Psoas muscle (tissue), 8 donors: Measurements from ENCODE around the gene DNM3. TPM values are rescaled to one million over a fixed set of nuclear protein-coding genes. Genes with fewer than 3 reads are reported as not detected.

Experiments
- ATAC-seq, 4 donors: fragments of 200-7000 bp; cut with Tn5 transposase; one replicate each; pipeline ENCODE4 v1.9.1; 2020; ENCODE audit warnings: moderate library complexity in 3 of 4, mild to moderate bottlenecking in 2 of 4
- DNase-seq, 2 donors: peaks; one replicate each; pipeline ENCODE4 v3.0.0-alpha.2; 2020
- H3K27ac ChIP-seq: fragments of 200-600 bp; one replicate; pipeline ENCODE4 v1.8.0; 2022
- H3K27me3 ChIP-seq, 3 donors: fragments of 200-600 bp in 1 of 3; one replicate each; pipeline versions ENCODE4 v1.6.1 to v1.8.0; 2013 to 2022; ENCODE audit warnings: low read length in 2 of 3, mild to moderate bottlenecking in 2 of 3, moderate library complexity in 1 of 3; ENCODE audit not compliant: insufficient read depth in 3 of 3
- H3K36me3 ChIP-seq, 2 donors: fragments of 200-600 bp in 1 of 2; one replicate each; pipeline versions ENCODE4 v1.6.1 to v1.8.0; 2013 to 2022; ENCODE audit warnings: low read depth in 1 of 2, mild to moderate bottlenecking in 1 of 2, moderate library complexity in 1 of 2; ENCODE audit not compliant: insufficient read depth in 1 of 2
- H3K4me1 ChIP-seq: fragments of 200-600 bp; one replicate; pipeline ENCODE4 v1.8.0; 2022
- H3K4me3 ChIP-seq: fragments of 200-600 bp; one replicate; pipeline ENCODE4 v1.8.0; 2022; ENCODE audit warnings: mild to moderate bottlenecking
- H3K9me3 ChIP-seq: fragments of 200-600 bp; one replicate; pipeline ENCODE4 v1.8.0; 2022
- CTCF ChIP-seq: fragments of 200-600 bp; IDR thresholded peaks from one replicate; pipeline ENCODE4 v1.8.0; 2022; ENCODE audit warnings: antibody characterized with exemption
- WGBS, 3 donors: extraction: QIAGEN DNeasy Blood & Tissue Kit; methylation state at CpG; one replicate each; pipeline versions ENCODE4 v1.1.6 to v1.1.7; 2013; 5-methylcytosine and 5-hydroxymethylcytosine counted together
- intact Hi-C, 2 donors: fragments of 100-400 bp; cut with DNase I; formaldehyde crosslinking; loops; one replicate each; pipeline versions ENCODE4 v1.11.0 to v1.14.2; 2022
- polyA plus RNA-seq, 3 donors: library from polyadenylated mRNA; stranded (reverse); fragments of 200-250 nt; gene quantifications; one replicate each; pipeline ENCODE4 v1.2.3, GENCODE V29; 2013
- total RNA-seq, 4 donors: library from RNA; stranded (reverse); fragmentation: NEBNext Ultra II Directional in 2 of 4; extraction: Animal tissue kit (Norgen Biotek cat#: 25700) in 2 of 4; gene quantifications; one replicate each; pipeline versions ENCODE4 v1.2.1 to v1.2.4, GENCODE V29; 2021 to 2023
- donor health status: healthy with polysubstance abuse.
- donor health status: DM: no; HTN: no; CAD: no; lungs with moderate emphysema.
- donor health status: Bipolar disorder and iron deficiency.
- donor health status: healthy.
- donor health status: DM: yes; HTN: yes; CAD: no.
- donor health status: DM: no; HTN: no; CAD: no.
- donor health status: DM: no; HTN: no; CAD: no.
- donor health status: DM: yes; HTN: yes; CAD: no.

Gene DNM3
- total and polyA plus RNA-seq, 7 donors: 0.31 to 1.0 (median 0.77) TPM

GRCh38 chr1:172138634-172139033, 297.3 kb downstream of the DNM3 start:
- ATAC-seq (no peak), DNase-seq (no peak)
- Histone ChIP-seq H3K27ac (no peak overlapping the region), H3K4me1 (no peaks in the 10 kb centered on the region), H3K27me3 (no peaks in the 10 kb centered on the region), H3K4me3 (no peak overlapping the region), H3K9me3 (no peaks in the 10 kb centered on the region), H3K36me3 (no peaks in the 10 kb centered on the region)
- 76 to 86% (median 85%) methylated on average over 2 of the region's 2 CpGs for WGBS, 3 donors
- intact Hi-C loops: loop anchor here in 1 of 2 donors (5.0 kb wide), 1 partner anchor 259 kb away; no protein-coding TSS in a partner anchor
- TF ChIP-seq CTCF: no peak

- peak overlapping the region; percentile 64 for H3K4me3 ChIP-seq
- no peak overlapping the region for H3K27ac ChIP-seq
- peaks cover 0 to 1% (median 0%) of the 10 kb centered on the region in 3 donors for H3K27me3 ChIP-seq
- WGBS, 3 donors: 42 to 67% (median 48%) methylated on average over 1 of the region's 1 CpG
- H3K36me3 ChIP-seq: no peaks in the 10 kb centered on the region
- DNase-seq (no peak), ATAC-seq (no peak)
- no peak for TF ChIP-seq CTCF
- H3K4me1 ChIP-seq: no peaks in the 10 kb centered on the region
- intact Hi-C loops: loop anchor here in 1 of 2 donors (5.0 kb wide), 1 partner anchor 258 kb away; no protein-coding TSS in a partner anchor
- H3K9me3 ChIP-seq: no peaks in the 10 kb centered on the region
Observed at GRCh38 chr1:172139196-172139595, 297.9 kb downstream of the DNM3 start.

GRCh38 chr1:172140072-172140471, 298.8 kb downstream of the DNM3 start:
- Histone ChIP-seq H3K27ac (peak overlapping the region; percentile 32), H3K4me1 (no peaks in the 10 kb centered on the region), H3K36me3 (no peaks in the 10 kb centered on the region), H3K27me3 (peaks cover 0 to 3% (median 0%) of the 10 kb centered on the region in 3 donors), H3K4me3 (peak overlapping the region; percentile 64), H3K9me3 (no peaks in the 10 kb centered on the region)
- DNase-seq (no peak), ATAC-seq (no peak)
- no peak for TF ChIP-seq CTCF
- 24 to 52% (median 29%) methylated on average over 3 of the region's 3 CpGs for WGBS, 3 donors
- intact Hi-C loops: no loop called here

GRCh38 chr1:172140591-172140990, 299.3 kb downstream of the DNM3 start:
- H3K4me3 ChIP-seq: peak overlapping the region; percentile 64
- DNase-seq: no peak
- intact Hi-C loops: no loop called here
- H3K36me3 ChIP-seq: no peaks in the 10 kb centered on the region
- H3K27me3 ChIP-seq: peaks cover 0 to 6% (median 0%) of the 10 kb centered on the region in 3 donors
- no peaks in the 10 kb centered on the region for H3K4me1 ChIP-seq
- H3K9me3 ChIP-seq: no peaks in the 10 kb centered on the region
- H3K27ac ChIP-seq: no peak overlapping the region
- no peak for ATAC-seq
- no peak for TF ChIP-seq CTCF

- Histone ChIP-seq H3K36me3 (no peaks in the 10 kb centered on the region), H3K4me1 (no peaks in the 10 kb centered on the region), H3K9me3 (no peaks in the 10 kb centered on the region), H3K27ac (peak overlapping the region; percentile 39), H3K27me3 (peaks cover 0 to 6% (median 0%) of the 10 kb centered on the region in 3 donors), H3K4me3 (peak overlapping the region; percentile 64)
- 14 to 17% (median 16%) methylated on average over 7 of the region's 7 CpGs for WGBS, 3 donors
- no peak for TF ChIP-seq CTCF
- ATAC-seq (no peak), DNase-seq (no peak)
- intact Hi-C loops: no loop called here
Observed at GRCh38 chr1:172141341-172141881, 300.1 kb downstream of the DNM3 start.
